Fibroblast of lung (primary cell): Measurements from ENCODE around the gene NR2F6. TPM values are rescaled to one million over a fixed set of nuclear protein-coding genes. Genes with fewer than 3 reads are reported as not detected.

ENCODE experiments used
- DNase-seq, 2 donors: peaks; one replicate each; pipeline versions ENCODE4 v3.0.0 to v3.0.0-alpha.2; 2010; ENCODE audit warnings: low read depth in 2 of 2
- H2AFZ ChIP-seq: 2 replicates; pipeline ENCODE4 v1.5.1; 2012; ENCODE audit warnings: low read length, control low read depth, inconsistent platforms
- H3K27ac ChIP-seq: 2 replicates; pipeline ENCODE4 v1.5.1; 2011; ENCODE audit warnings: low read length, control low read depth; ENCODE audit not compliant: insufficient read depth
- H3K27me3 ChIP-seq: 2 replicates; pipeline ENCODE4 v1.5.1; 2011; ENCODE audit warnings: mild to moderate bottlenecking, low read length; ENCODE audit not compliant: control insufficient read depth, insufficient read depth
- H3K36me3 ChIP-seq: 2 replicates; pipeline ENCODE4 v1.5.1; 2011; ENCODE audit warnings: low read length; ENCODE audit not compliant: control insufficient read depth, insufficient read depth
- H3K4me1 ChIP-seq: 2 replicates; pipeline ENCODE4 v1.5.1; 2011; ENCODE audit warnings: low read length; ENCODE audit not compliant: control insufficient read depth, insufficient read depth; ENCODE audit errors: extremely low read depth
- H3K4me2 ChIP-seq: 2 replicates; pipeline ENCODE4 v1.5.1; 2011; ENCODE audit warnings: low read length, control low read depth; ENCODE audit not compliant: insufficient read depth; ENCODE audit errors: extremely low read depth
- H3K4me3 ChIP-seq, 4 experiments: fragments of 200-600 bp in 1 of 4; sonication (generic) in 1 of 4; replicated peaks in 1 of 4; 2 replicates each; pipeline ENCODE4 v1.5.1; 2011 to 2016; ENCODE audit warnings: low read length in 4 of 4, low read depth in 3 of 4, mild to moderate bottlenecking in 3 of 4, control low read depth in 2 of 4, inconsistent platforms in 1 of 4, mixed read lengths in 1 of 4; ENCODE audit not compliant: insufficient read depth in 1 of 4; ENCODE audit errors: control extremely low read depth in 1 of 4
- H3K79me2 ChIP-seq: 2 replicates; pipeline ENCODE4 v1.5.1; 2012; ENCODE audit warnings: mild to moderate bottlenecking, low read length, inconsistent platforms; ENCODE audit not compliant: control insufficient read depth, insufficient read depth
- H3K9ac ChIP-seq: 2 replicates; pipeline ENCODE4 v1.5.1; 2011; ENCODE audit warnings: mild to moderate bottlenecking, low read length, control low read depth; ENCODE audit not compliant: insufficient read depth
- H3K9me3 ChIP-seq: 2 replicates; pipeline ENCODE4 v1.5.1; 2012; ENCODE audit warnings: low read depth, low read length; ENCODE audit not compliant: control insufficient read depth, insufficient read depth
- H4K20me1 ChIP-seq: 2 replicates; pipeline ENCODE4 v1.5.1; 2011; ENCODE audit warnings: low read length; ENCODE audit not compliant: control insufficient read depth, insufficient read depth; ENCODE audit errors: extremely low read depth
- EZH2 ChIP-seq: IDR thresholded peaks from 2 replicates; pipeline ENCODE4 v1.5.1; 2012; ENCODE audit warnings: low read length, control low read depth, mild to moderate bottlenecking; ENCODE audit errors: missing control alignments
- polyA plus RNA-seq, 2 donors: library from polyadenylated mRNA; depleted of rRNA in 1 of 2; stranded (reverse) in 1 of 2; unstranded in 1 of 2; fragments of >200 nt; gene quantifications; 2 replicates each; pipeline ENCODE4 v1.2.1, GENCODE V29; 2011 to 2012; ENCODE audit warnings: missing spikeins in 1 of 2
- total RNA-seq: library from RNA; depleted of rRNA; stranded (reverse); fragments of >200 nt; gene quantifications from 2 replicates; pipeline ENCODE4 v1.2.1, GENCODE V29; 2014
- TF ChIP-seq, protein P1 (sequence below), 2 donors: IDR thresholded peaks in 1 of 2; conservative IDR thresholded peaks in 1 of 2; 1 replicate in 1 of 2; 2 replicates in 1 of 2; pipeline ENCODE4 v1.5.1; 2011 to 2012; ENCODE audit warnings: low read length in 2 of 2, control low read depth in 1 of 2, inconsistent platforms in 1 of 2, low read depth in 1 of 2, mild to moderate bottlenecking in 1 of 2

NR2F6 gene
- total and polyA plus RNA-seq, 2 donors (not counting 1 experiment from before 2014, with no cell fraction given): 9.6 to 42.4 TPM

DNA sequence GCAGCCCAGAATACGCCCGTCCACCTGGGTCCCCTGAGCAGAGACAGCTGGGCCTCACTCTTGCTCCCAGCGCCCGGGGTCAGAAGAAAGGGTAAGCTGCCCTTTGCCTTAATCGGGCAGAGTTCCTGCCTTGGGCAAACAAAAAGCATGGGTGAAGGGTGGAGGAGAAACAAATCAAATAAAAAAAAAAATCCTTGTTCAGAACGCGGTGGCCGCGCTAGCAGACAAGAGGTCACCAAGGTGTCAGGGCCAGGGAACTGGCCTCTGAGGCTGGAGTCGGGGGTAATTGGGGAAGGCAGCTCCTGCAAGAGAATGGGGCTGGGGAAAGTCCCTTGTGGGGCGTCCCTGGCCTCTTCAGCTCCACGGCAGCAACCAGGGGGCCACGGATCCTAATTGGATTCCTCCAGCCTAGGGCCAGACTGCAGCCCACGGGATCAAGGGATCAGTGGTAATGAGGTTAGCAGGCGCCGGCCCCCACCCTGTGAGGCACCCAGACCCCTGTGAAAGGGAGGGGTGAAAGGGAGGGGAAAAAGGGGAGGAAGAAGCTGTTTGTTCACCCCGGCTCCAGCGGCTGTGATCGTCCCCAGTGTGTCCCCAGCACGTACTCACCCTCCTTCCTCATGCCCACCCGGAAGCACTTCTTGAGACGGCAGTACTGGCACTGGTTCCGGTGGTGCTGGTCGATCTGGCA is 5.5 kb downstream of the NR2F6 start:
- Histone ChIP-seq H3K4me2 (no peak overlapping the region), H3K9me3 (no peaks in the 10 kb centered on the region), H3K36me3 (peaks cover 8% of the 10 kb centered on the region), H2AFZ (no peak overlapping the region), H3K27me3 (no peaks in the 10 kb centered on the region), H4K20me1 (no peaks in the 10 kb centered on the region), H3K4me1 (peaks cover 5% of the 10 kb centered on the region), H3K9ac (no peak overlapping the region), H3K4me3 (no peak overlapping the region), H3K27ac (no peak overlapping the region), H3K79me2 (peaks cover 41% of the 10 kb centered on the region)
- no peak for DNase-seq
- TF ChIP-seq, protein P1, sequence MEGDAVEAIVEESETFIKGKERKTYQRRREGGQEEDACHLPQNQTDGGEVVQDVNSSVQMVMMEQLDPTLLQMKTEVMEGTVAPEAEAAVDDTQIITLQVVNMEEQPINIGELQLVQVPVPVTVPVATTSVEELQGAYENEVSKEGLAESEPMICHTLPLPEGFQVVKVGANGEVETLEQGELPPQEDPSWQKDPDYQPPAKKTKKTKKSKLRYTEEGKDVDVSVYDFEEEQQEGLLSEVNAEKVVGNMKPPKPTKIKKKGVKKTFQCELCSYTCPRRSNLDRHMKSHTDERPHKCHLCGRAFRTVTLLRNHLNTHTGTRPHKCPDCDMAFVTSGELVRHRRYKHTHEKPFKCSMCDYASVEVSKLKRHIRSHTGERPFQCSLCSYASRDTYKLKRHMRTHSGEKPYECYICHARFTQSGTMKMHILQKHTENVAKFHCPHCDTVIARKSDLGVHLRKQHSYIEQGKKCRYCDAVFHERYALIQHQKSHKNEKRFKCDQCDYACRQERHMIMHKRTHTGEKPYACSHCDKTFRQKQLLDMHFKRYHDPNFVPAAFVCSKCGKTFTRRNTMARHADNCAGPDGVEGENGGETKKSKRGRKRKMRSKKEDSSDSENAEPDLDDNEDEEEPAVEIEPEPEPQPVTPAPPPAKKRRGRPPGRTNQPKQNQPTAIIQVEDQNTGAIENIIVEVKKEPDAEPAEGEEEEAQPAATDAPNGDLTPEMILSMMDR (conservative IDR thresholded peaks at IDR 0.05 in 1 of 2, IDR thresholded peaks at IDR 0.05 in 1 of 2; ENCODE audit: low read depth in 1 of 2, low read length in 2 of 2): no peak

DNA sequence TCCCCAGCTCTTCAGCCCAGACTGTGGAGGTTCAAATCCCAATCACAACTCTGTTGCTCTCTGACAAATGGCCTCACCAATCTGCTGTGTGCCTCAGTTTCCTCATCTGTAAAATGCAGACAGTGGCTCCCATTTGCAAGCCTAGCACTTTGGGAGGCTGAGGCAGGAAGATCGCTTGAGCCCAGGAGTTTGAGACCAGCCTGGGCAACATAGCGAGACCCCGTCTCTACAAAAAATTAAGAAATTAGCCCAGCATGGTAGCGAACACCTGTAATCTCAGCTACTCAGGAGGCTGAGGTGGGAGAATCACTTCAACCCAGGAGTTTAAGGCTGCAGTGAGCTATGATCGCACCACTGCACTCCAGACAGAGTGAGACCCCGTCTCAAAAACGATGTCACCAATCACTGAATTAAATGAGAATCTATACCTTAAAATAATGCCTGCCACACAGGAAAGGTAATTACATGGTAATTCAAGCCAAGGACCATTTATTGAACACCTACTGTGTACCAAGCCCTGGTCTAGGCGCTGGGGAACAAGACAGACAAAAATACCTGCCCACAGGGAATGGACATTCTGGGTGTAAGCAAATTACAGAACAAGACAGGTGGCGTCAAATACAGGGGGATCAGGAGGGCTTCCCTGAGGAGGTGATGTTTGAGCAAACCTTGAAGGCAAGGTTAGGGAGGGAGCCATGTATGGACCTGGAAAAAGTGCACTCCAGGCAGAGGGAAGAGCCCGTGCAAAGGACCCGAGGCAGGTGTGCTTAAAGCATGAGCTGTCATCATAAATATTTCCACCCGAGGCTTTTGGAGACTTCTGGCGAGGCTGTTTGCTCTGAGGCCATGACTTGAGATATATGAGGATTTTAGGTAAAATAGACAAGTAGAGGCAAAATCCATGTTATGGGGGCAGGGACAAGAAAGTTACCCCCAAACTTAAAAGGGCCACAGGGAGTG is 7.7 kb downstream of the NR2F6 start:
- Histone ChIP-seq H3K4me3 (no peak overlapping the region), H3K27me3 (no peaks in the 10 kb centered on the region), H3K9ac (no peak overlapping the region), H3K27ac (no peak overlapping the region), H3K4me1 (peaks cover 9% of the 10 kb centered on the region), H3K36me3 (peaks cover 12% of the 10 kb centered on the region), H3K4me2 (no peak overlapping the region), H4K20me1 (no peaks in the 10 kb centered on the region), H3K9me3 (no peaks in the 10 kb centered on the region), H2AFZ (no peak overlapping the region), H3K79me2 (peaks cover 32% of the 10 kb centered on the region)
- no peak for DNase-seq
- no peak for TF ChIP-seq EZH2
- TF ChIP-seq, protein P1 (conservative IDR thresholded peaks at IDR 0.05 in 1 of 2, IDR thresholded peaks at IDR 0.05 in 1 of 2; ENCODE audit: low read depth in 1 of 2, low read length in 2 of 2): no peak

- Histone ChIP-seq H3K4me1 (peaks cover 9% of the 10 kb centered on the region), H3K4me3 (no peak overlapping the region), H3K4me2 (no peak overlapping the region), H3K36me3 (peaks cover 15% of the 10 kb centered on the region), H3K27me3 (no peaks in the 10 kb centered on the region), H3K27ac (no peak overlapping the region), H3K9ac (no peak overlapping the region), H4K20me1 (no peaks in the 10 kb centered on the region), H3K9me3 (no peaks in the 10 kb centered on the region), H2AFZ (no peak overlapping the region), H3K79me2 (peaks cover 23% of the 10 kb centered on the region)
- no peak for DNase-seq
- TF ChIP-seq EZH2: no peak
- TF ChIP-seq, protein P1 (conservative IDR thresholded peaks at IDR 0.05 in 1 of 2, IDR thresholded peaks at IDR 0.05 in 1 of 2; ENCODE audit: low read depth in 1 of 2, low read length in 2 of 2): no peak
These were observed 8.7 kb downstream of the NR2F6 start for GRCh38 chr19:17236811-17237543.
